Loucy (cell line): ENCODE measurements around the gene UBA7.
"Not testable (repeated sequence)": the region's sequence is repeated elsewhere in the genome, so short reads cannot be mapped to it uniquely, and the experiment has no call there.

ENCODE experiments used
- H2AFZ ChIP-seq: fragments of 200-600 bp; sonication (generic); 2 replicates; pipeline ENCODE4 v1.6.0; 2016; ENCODE audit warnings: antibody characterized with exemption, mild to moderate bottlenecking, low read length, moderate library complexity
- H3F3A ChIP-seq: fragments of 200-600 bp; 2 replicates; pipeline ENCODE4 v1.6.0; 2016; ENCODE audit warnings: antibody characterized with exemption, low read depth, mild to moderate bottlenecking
- H3K27me3 ChIP-seq: fragments of 200-600 bp; sonication (generic); 2 replicates; pipeline ENCODE4 v1.6.1; 2014; ENCODE audit warnings: low read length, mild to moderate bottlenecking; ENCODE audit not compliant: insufficient read depth, poor library complexity, severe bottlenecking
- H3K36me3 ChIP-seq: fragments of 200-600 bp; sonication (generic); 2 replicates; pipeline ENCODE4 v1.6.1; 2016; ENCODE audit warnings: low read length; ENCODE audit not compliant: insufficient read depth
- H3K4me1 ChIP-seq: fragments of 200-600 bp; sonication (generic); 2 replicates; pipeline ENCODE4 v1.5.1; 2014; ENCODE audit warnings: low read length, mild to moderate bottlenecking; ENCODE audit not compliant: insufficient read depth, poor library complexity, severe bottlenecking
- H3K4me2 ChIP-seq: fragments of 200-600 bp; sonication (generic); 2 replicates; pipeline ENCODE4 v1.6.0; 2014; ENCODE audit warnings: antibody characterized with exemption, low read length, low read depth, mild to moderate bottlenecking; ENCODE audit not compliant: poor library complexity, severe bottlenecking
- H3K4me3 ChIP-seq: fragments of 200-600 bp; sonication (generic); 2 replicates; pipeline ENCODE4 v1.5.1; 2014; ENCODE audit warnings: low read length, mild to moderate bottlenecking, mixed read lengths; ENCODE audit not compliant: poor library complexity, severe bottlenecking
- H3K79me2 ChIP-seq: fragments of 200-600 bp; sonication (generic); 2 replicates; pipeline ENCODE4 v1.6.1; 2014; ENCODE audit warnings: low read length; ENCODE audit not compliant: insufficient read depth
- H3K9ac ChIP-seq: fragments of 200-600 bp; sonication (generic); 2 replicates; pipeline ENCODE4 v1.6.0; 2014; ENCODE audit warnings: mild to moderate bottlenecking, low read depth, low read length, moderate library complexity; ENCODE audit not compliant: poor library complexity, severe bottlenecking
- H3K9me2 ChIP-seq: fragments of 200-600 bp; sonication (generic); replicated peaks from 2 replicates; pipeline ENCODE4 v1.6.1; 2016; ENCODE audit warnings: low read depth, low read length, mixed read lengths
- H3K9me3 ChIP-seq: fragments of 200-600 bp; sonication (generic); 2 replicates; pipeline ENCODE4 v1.6.1; 2014; ENCODE audit warnings: mild to moderate bottlenecking, antibody characterized with exemption, low read length, low read depth; ENCODE audit not compliant: insufficient read depth
- H4K20me1 ChIP-seq: fragments of 200-600 bp; sonication (generic); 2 replicates; pipeline ENCODE4 v1.6.0; 2014; ENCODE audit warnings: antibody characterized with exemption, low read length, mild to moderate bottlenecking; ENCODE audit not compliant: insufficient read depth, poor library complexity, severe bottlenecking
- EZH2phosphoT487 ChIP-seq: fragments of 200-600 bp; IDR thresholded peaks from 2 replicates; pipeline ENCODE4 v1.6.1; 2018; ENCODE audit warnings: antibody characterized with exemption, mild to moderate bottlenecking, moderate library complexity, borderline replicate concordance
- TF ChIP-seq, protein P1 (sequence below): fragments of 200-600 bp; sonication (generic); conservative IDR thresholded peaks from 2 replicates; pipeline ENCODE4 v1.5.1; 2014; ENCODE audit warnings: mild to moderate bottlenecking, antibody characterized with exemption, low read length

Gene UBA7

DNA sequence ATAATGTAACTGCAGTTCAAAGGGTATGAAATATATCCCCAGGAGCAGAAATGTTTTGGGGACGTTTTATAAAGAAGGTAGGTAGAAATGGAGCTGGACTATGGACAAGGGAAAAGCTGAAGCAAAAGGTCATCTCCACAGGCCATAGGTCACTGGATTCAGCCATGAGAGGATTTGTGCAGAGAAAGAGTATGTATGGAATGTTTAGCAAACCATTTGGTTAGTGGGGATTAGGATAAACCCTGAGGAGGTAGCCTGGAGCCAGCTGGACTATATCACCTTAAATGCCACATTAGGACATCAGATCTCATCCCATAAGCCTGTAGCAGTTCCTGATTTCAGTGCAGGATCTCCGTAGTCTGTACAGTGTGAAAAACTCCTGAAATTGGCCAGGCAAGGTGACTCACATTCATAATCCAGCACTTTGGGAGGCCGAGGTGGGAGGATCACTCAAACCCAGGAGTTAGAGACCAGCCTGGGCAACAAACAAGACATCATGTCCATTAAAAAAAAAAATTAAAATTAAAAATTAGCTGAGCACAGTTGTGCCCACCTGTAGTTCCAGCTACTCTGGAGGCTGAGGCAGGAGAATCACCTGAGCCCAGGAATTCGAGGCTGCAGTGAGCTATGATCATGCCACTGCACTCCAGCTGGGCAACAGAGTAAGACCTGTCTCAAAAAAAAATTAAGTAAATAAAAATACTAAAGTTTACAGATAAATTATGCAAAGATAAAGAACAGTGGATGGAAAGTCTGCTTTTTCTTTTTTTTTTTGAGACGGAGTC is 32.1 kb downstream of the UBA7 start:
- Histone ChIP-seq H3K4me1 (peaks cover 37% of the 10 kb centered on the region), H3F3A (no peaks in the 10 kb centered on the region), H3K79me2 (peaks cover 82% of the 10 kb centered on the region), H3K27me3 (no peaks in the 10 kb centered on the region), H2AFZ (no peak overlapping the region), H3K4me2 (peak overlapping the region; percentile 63), H3K4me3 (no peak overlapping the region), H3K9ac (no peak overlapping the region), H4K20me1 (no peaks in the 10 kb centered on the region), H3K9me3 (no peaks in the 10 kb centered on the region), H3K9me2 (no peaks in the 10 kb centered on the region), H3K36me3 (no peaks in the 10 kb centered on the region)
- TF ChIP-seq EZH2phosphoT487 = no peak
- TF ChIP-seq, protein P1, sequence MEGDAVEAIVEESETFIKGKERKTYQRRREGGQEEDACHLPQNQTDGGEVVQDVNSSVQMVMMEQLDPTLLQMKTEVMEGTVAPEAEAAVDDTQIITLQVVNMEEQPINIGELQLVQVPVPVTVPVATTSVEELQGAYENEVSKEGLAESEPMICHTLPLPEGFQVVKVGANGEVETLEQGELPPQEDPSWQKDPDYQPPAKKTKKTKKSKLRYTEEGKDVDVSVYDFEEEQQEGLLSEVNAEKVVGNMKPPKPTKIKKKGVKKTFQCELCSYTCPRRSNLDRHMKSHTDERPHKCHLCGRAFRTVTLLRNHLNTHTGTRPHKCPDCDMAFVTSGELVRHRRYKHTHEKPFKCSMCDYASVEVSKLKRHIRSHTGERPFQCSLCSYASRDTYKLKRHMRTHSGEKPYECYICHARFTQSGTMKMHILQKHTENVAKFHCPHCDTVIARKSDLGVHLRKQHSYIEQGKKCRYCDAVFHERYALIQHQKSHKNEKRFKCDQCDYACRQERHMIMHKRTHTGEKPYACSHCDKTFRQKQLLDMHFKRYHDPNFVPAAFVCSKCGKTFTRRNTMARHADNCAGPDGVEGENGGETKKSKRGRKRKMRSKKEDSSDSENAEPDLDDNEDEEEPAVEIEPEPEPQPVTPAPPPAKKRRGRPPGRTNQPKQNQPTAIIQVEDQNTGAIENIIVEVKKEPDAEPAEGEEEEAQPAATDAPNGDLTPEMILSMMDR = no peak

DNA sequence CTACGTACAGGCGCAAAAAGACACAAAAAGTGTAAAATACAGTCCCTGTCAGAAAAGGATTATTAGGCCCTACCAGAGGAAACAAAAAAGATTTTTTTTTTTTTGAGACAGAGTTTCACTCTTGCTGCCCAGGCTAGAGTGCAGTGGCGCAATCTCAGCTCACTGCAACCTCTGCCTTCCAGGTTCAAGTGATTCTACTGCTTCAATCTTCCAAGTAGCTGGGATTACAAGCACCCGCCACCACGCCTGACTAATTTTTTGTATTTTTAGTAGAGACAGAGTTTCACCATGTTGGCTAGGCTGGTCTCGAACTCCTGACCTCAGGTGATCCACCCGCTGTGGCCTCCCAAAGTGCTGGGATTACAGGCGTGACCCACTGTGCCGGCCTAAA is 32.8 kb downstream of the UBA7 start:
- not testable (repeated sequence) for H3K9me3 ChIP-seq, H3K27me3 ChIP-seq, H2AFZ ChIP-seq, H3K36me3 ChIP-seq, H4K20me1 ChIP-seq, H3K9me2 ChIP-seq, H3F3A ChIP-seq, H3K9ac ChIP-seq
- peaks cover 37% of the 10 kb centered on the region for H3K4me1 ChIP-seq
- H3K4me2 ChIP-seq = peak overlapping the region; percentile 63
- H3K79me2 ChIP-seq = peaks cover 79% of the 10 kb centered on the region
- peak overlapping the region; percentile 50 for H3K4me3 ChIP-seq

DNA sequence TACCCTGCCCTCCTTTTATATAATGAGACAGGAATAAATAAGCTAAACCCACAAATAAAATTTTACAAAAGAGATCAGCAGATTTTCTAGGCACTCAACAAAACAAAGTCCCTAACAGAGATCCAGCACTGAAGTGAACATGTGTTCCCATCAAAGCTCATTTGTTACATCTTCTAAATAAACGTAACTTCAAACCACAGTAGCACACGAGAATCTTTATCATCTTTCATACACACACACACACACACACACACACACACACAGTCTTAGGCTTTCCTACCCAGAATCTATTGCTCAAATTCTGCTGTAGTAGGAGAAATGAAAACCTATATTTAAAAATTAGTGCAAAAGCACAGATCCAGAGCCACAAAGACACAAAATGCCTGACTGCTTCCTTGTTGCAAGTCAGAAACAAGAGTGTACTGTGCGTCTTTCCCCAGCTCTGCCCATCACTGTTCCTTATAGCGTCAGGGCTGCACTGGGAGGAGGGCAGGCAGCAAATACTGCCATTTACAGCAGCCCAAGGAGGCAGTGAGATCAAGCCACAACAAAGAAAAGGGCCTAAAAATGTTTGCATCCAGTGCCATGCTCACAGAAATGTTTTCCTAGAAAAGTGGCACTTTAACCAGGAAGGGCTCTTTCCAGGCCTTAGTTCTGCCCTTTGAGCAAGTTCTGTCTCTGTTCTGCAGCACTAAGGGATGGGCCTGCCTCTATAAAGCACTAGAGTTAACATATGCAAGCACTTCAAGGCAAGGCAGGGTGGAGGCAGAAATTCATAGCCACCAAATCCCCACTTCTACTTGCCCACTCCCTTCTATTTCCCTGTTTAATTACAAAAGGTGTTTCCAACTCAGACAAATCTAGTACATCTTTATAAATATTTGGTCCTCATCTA is 33.4 kb downstream of the UBA7 start:
- peaks cover 75% of the 10 kb centered on the region for H3K79me2 ChIP-seq
- H4K20me1 ChIP-seq = no peaks in the 10 kb centered on the region

More for the DNA sequence above, 33.4 kb downstream of the UBA7 start:
- peak overlapping the region; percentile 50 for H3K4me3 ChIP-seq
- no peaks in the 10 kb centered on the region for H3K9me3 ChIP-seq
- H3K4me2 ChIP-seq = peak overlapping the region; percentile 63
- H3K4me1 ChIP-seq = peaks cover 33% of the 10 kb centered on the region
- no peaks in the 10 kb centered on the region for H3K9me2 ChIP-seq
- no peaks in the 10 kb centered on the region for H3K36me3 ChIP-seq
- TF ChIP-seq EZH2phosphoT487 = no peak
- TF ChIP-seq, protein P1 = no peak
- H3F3A ChIP-seq = no peaks in the 10 kb centered on the region
- peak overlapping the region; percentile 38 for H3K9ac ChIP-seq
- H2AFZ ChIP-seq = no peak overlapping the region
- no peaks in the 10 kb centered on the region for H3K27me3 ChIP-seq
